GM12892 (cell line): ENCODE data around the gene ALK.
A peak's percentile ranks its signal among the peaks of the same experiment; 100 is the strongest.

Source experiments
- DNase-seq: peaks from one replicate; pipeline ENCODE4 v3.0.0; 2011; ENCODE audit not compliant: insufficient read length
- FAIRE-seq: peaks from 2 replicates; lab custom pipeline; 2011; peaks lifted over from hg19 to GRCh38; lab: Jason Lieb, UNC
- POLR2A ChIP-seq: IDR thresholded peaks from 2 replicates; pipeline ENCODE4 v1.6.1; 2011; ENCODE audit warnings: low read depth, low read length, control low read depth
- POLR2AphosphoS5 ChIP-seq: IDR thresholded peaks from 2 replicates; pipeline ENCODE4 v1.6.1; 2011; ENCODE audit warnings: low read depth, low read length, control low read depth
- TAF1 ChIP-seq: IDR thresholded peaks from 2 replicates; pipeline ENCODE4 v1.6.1; 2011; ENCODE audit warnings: low read depth, mild to moderate bottlenecking, control low read depth, low read length, borderline replicate concordance

The ALK gene

GRCh38 chr2:29460190-29460589 lies 461.2 kb downstream of the ALK start:
- TF ChIP-seq POLR2A: no peak
- TF ChIP-seq TAF1: no peak
- no peak for TF ChIP-seq POLR2AphosphoS5
- DNase-seq (no peak), FAIRE-seq (no peak)

- FAIRE-seq (no peak), DNase-seq (no peak)
- TF ChIP-seq POLR2A (no peak), POLR2AphosphoS5 (no peak), TAF1 (no peak)
Measured at GRCh38 chr2:29459445-29460179, 461.8 kb downstream of the ALK start.

- FAIRE-seq: no peak
- DNase-seq: no peak
- TF ChIP-seq POLR2AphosphoS5: no peak
- no peak for TF ChIP-seq TAF1
- no peak for TF ChIP-seq POLR2A
Measured at GRCh38 chr2:29456429-29456828, 465.0 kb downstream of the ALK start.

GRCh38 chr2:29455200-29455860 lies 466.1 kb downstream of the ALK start:
- TF ChIP-seq POLR2AphosphoS5: no peak
- TF ChIP-seq POLR2A: no peak
- no peak for TF ChIP-seq TAF1
- DNase-seq (no peak), FAIRE-seq (no peak)

GRCh38 chr2:29452036-29452435 lies 469.4 kb downstream of the ALK start:
- no peak for TF ChIP-seq POLR2AphosphoS5
- no peak for TF ChIP-seq POLR2A
- no peak for TF ChIP-seq TAF1
- FAIRE-seq (no peak), DNase-seq (no peak)

GRCh38 chr2:29450596-29451222 lies 470.7 kb downstream of the ALK start:
- peak; percentile 40 for FAIRE-seq
- no peak for TF ChIP-seq POLR2A
- no peak for TF ChIP-seq TAF1
- no peak for TF ChIP-seq POLR2AphosphoS5
- DNase-seq: no peak

- DNase-seq (no peak), FAIRE-seq (no peak)
- TF ChIP-seq POLR2A (no peak), TAF1 (no peak), POLR2AphosphoS5 (no peak)
Measured at GRCh38 chr2:29449499-29449898, 471.9 kb downstream of the ALK start.

- TF ChIP-seq POLR2A (no peak), TAF1 (no peak), POLR2AphosphoS5 (no peak)
- DNase-seq (no peak), FAIRE-seq (no peak)
Measured at GRCh38 chr2:29448096-29448688, 473.2 kb downstream of the ALK start.

- DNase-seq: peak; percentile 8
- no peak for TF ChIP-seq POLR2AphosphoS5
- FAIRE-seq: no peak
Measured at GRCh38 chr2:29447513-29447912, 473.9 kb downstream of the ALK start.

GRCh38 chr2:29446847-29447246 lies 474.5 kb downstream of the ALK start:
- no peak for DNase-seq
- TF ChIP-seq POLR2AphosphoS5: no peak
- no peak for TF ChIP-seq TAF1
- no peak for TF ChIP-seq POLR2A
- FAIRE-seq: no peak

- FAIRE-seq: no peak
- no peak for DNase-seq
- no peak for TF ChIP-seq TAF1
- TF ChIP-seq POLR2A: no peak
- no peak for TF ChIP-seq POLR2AphosphoS5
Measured at GRCh38 chr2:29444150-29444549, 477.2 kb downstream of the ALK start.

- DNase-seq (no peak), FAIRE-seq (no peak)
- no peak for TF ChIP-seq POLR2AphosphoS5
Measured at GRCh38 chr2:29443627-29444026, 477.8 kb downstream of the ALK start.
